IPS DF 4.7 (cell line): ENCODE data around the gene IL26.
"Not testable (repeated sequence)": the region's sequence is repeated elsewhere in the genome, so short reads cannot be mapped to it uniquely, and the experiment has no call there.

Experiments used
- DNase-seq: peaks from one replicate; pipeline ENCODE4 v3.0.0-alpha.2; 2013; ENCODE audit warnings: low spot score; ENCODE audit errors: extremely low read depth

Gene IL26

GRCh38 chr12:68199127-68199526 is 26.5 kb downstream of the IL26 start:
- no peak for DNase-seq

- no peak for DNase-seq
Measured at GRCh38 chr12:68198507-68199086, 27.0 kb downstream of the IL26 start.

GRCh38 chr12:68190301-68190700 is 35.3 kb downstream of the IL26 start:
- no peak for DNase-seq

- DNase-seq, result no peak
Measured at GRCh38 chr12:68189821-68190242, 35.8 kb downstream of the IL26 start.

GRCh38 chr12:68185598-68185997 is 40.0 kb downstream of the IL26 start:
- no peak for DNase-seq

GRCh38 chr12:68180792-68181744 is 44.5 kb downstream of the IL26 start:
- DNase-seq, result no peak

GRCh38 chr12:68178774-68179439 is 46.7 kb downstream of the IL26 start:
- DNase-seq, result no peak

GRCh38 chr12:68178184-68178583 is 47.4 kb downstream of the IL26 start:
- DNase-seq, result no peak

- DNase-seq, result no peak
Measured at GRCh38 chr12:68177562-68177961, 48.0 kb downstream of the IL26 start.

- no peak for DNase-seq
Measured at GRCh38 chr12:68176257-68176656, 49.4 kb downstream of the IL26 start.

- DNase-seq, result no peak
Measured at GRCh38 chr12:68175557-68176061, 50.0 kb downstream of the IL26 start.

GRCh38 chr12:68174761-68175160 is 50.8 kb downstream of the IL26 start:
- not testable (repeated sequence) for DNase-seq

GRCh38 chr12:68173792-68174191 is 51.8 kb downstream of the IL26 start:
- DNase-seq, result no peak

GRCh38 chr12:68170726-68171125 is 54.9 kb downstream of the IL26 start:
- no peak for DNase-seq

GRCh38 chr12:68169213-68169889 is 56.3 kb downstream of the IL26 start:
- DNase-seq, result no peak

- DNase-seq, result no peak
Measured at GRCh38 chr12:68166317-68166831, 59.2 kb downstream of the IL26 start.

GRCh38 chr12:68163560-68164081 is 62.0 kb downstream of the IL26 start:
- no peak for DNase-seq

GRCh38 chr12:68162374-68162773 is 63.2 kb downstream of the IL26 start:
- no peak for DNase-seq

GRCh38 chr12:68159681-68160304 is 65.8 kb downstream of the IL26 start, which contains the start of gene IFNG:
Gene IFNG (minus strand): TSS chr12:68159740. CDS start chr12:68159615, 125 bp downstream.
- DNase-seq, result no peak

GRCh38 chr12:68158432-68158831 is 67.2 kb downstream of the IL26 start:
- no peak for DNase-seq
